ENCODE data around the gene RARRES2.

Gene RARRES2

DNA sequence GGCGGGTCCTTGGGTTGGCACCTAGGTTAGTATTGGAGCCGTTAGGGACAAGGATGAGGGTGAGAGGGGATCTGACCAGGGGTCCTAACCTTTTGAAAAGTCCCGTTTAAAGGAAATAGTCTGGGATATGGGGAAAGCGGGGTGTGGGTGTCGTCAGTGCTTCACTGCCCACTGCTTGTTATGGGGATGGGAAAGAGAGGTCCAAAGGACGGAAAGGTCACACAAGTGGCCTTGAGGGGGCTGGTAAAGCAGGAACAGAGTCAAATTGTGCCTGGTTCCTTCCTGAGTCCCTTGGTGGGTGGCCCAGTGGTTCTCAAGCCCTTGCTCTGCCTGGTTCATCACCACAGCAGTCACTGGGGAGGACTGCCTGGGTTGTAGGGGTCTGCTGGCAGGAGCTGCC, 35.1 kb upstream of the RARRES2 start:
- DNase-seq = no peak

- peak; percentile 26 for DNase-seq
Observed at GRCh38 chr7:150375662-150376521, 34.5 kb upstream of the RARRES2 start.

DNA sequence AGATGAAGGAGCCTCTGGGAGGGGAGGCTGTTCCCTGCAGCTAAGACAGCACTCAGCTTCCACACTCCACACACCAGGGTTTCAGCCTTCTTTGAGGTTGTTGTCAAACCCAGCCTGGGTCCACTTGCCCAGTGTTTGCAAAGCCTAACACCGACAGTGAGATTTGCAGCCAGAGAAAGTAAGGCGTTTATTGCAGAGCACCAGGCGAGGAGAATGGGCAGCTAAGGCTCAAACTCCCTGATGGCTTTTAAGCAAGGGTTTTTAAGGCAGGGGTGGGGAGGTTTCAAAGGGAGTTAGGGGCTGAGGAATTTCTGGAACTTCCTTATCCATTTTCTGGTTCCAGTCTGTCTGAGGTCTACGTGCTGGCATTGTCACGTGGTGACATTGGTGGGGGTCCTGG, 33.0 kb upstream of the RARRES2 start:
- DNase-seq = no peak

GRCh38 chr7:150374026-150374425, 32.6 kb upstream of the RARRES2 start:
- no peak for DNase-seq

DNA sequence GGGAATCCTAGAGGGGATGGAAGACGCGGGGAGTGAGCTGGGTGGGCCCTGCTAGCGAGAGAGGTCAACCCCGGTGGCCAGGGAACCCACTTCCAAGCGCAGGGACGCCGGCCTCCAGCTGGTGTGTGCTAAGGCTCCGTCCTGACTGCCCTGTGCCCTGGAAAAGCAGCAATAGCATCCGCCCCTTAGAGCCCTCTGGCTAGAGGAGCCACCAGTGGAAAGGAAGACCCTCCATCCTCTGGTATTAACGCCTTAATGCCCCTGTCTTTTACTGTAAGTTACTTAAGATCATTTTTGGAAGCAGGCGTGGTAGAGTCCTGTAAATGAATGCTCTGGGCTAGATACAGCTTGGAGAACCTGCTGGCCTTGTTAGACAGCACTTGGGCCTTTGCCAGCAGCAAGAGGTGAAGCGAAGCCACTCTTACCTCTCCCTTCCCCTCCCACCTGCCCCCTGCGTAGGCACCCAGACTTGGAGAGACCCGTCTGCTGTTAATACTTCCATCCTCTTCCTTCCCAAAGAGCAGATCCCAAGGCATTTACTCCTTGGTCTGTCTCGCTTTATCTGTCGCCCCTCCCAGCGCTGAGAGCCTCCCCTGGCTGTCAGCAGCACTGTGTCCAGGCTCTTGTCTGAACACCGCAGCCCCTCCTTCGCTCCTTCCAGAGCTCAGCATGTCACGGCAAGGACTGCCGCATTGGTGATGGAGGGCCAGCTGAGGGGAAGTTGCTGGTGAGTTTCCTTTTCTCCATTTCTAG, 31.8 kb upstream of the RARRES2 start:
- peak; percentile 23 for DNase-seq

DNA sequence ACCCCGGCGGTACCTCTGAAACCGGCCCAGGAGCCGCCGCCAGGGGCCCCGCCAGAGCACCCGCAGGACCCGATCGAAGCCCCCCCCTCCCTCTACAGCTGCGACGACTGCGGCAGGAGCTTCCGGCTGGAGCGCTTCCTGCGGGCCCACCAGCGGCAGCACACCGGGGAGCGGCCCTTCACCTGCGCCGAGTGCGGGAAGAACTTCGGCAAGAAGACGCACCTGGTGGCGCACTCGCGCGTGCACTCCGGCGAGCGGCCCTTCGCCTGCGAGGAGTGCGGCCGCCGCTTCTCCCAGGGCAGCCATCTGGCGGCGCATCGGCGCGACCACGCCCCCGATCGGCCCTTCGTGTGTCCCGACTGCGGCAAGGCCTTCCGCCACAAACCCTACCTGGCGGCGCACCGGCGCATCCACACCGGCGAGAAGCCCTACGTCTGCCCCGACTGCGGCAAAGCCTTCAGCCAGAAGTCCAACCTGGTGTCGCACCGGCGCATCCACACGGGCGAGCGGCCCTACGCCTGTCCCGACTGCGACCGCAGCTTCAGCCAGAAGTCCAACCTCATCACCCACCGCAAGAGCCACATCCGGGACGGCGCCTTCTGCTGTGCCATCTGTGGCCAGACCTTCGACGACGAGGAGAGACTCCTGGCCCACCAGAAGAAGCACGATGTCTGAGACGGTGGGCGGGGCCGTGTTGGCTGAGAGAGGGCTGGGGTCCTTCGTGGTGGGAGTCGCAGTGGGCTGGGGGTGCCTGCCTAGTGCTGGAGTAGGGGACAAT, 31.0 kb upstream of the RARRES2 start:
- no peak for DNase-seq

- DNase-seq = no peak
Observed at GRCh38 chr7:150371996-150372270, 30.5 kb upstream of the RARRES2 start.

DNA sequence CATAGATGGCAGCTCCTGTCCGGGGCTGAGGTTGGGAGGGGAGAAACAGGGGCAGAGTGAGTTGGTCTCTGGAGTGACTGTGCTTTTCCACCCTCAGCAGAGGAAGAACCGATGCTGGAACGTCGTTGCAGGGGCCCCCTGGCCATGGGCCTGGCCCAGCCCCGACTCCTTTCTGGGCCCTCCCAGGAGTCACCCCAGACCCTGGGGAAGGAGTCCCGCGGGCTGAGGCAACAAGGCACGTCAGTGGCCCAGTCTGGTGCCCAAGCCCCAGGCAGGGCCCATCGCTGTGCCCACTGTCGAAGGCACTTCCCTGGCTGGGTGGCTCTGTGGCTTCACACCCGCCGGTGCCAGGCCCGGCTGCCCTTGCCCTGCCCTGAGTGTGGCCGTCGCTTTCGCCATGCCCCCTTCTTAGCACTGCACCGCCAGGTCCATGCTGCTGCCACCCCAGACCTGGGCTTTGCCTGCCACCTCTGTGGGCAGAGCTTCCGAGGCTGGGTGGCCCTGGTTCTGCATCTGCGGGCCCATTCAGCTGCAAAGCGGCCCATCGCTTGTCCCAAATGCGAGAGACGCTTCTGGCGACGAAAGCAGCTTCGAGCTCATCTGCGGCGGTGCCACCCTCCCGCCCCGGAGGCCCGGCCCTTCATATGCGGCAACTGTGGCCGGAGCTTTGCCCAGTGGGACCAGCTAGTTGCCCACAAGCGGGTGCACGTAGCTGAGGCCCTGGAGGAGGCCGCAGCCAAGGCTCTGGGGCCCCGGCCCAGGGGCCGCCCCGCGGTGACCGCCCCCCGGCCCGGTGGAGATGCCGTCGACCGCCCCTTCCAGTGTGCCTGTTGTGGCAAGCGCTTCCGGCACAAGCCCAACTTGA, 29.9 kb upstream of the RARRES2 start:
- DNase-seq = no peak

DNA sequence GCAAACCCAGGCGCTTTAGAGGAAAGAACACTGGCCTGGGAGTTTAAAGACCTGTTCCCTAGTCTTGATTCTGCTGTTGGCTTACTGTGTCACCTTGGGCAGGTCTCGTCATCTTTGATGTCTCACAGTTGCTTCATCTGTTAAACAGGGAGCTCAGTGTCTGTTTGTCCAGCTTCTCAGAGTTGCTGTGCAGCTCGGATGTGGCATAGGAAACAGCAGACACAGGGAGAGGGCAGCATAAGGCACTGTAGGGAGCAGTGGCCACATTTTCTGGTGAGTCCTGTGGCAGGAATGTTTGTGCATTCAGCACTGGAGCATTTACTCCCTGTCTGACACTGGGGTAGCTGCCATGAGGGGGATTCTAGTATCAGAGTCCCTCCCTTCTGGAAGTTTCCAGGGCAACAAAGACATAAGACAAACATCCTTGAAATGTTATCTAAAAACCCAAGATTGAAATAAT, 29.2 kb upstream of the RARRES2 start:
- no peak for DNase-seq

- DNase-seq = no peak
Observed at GRCh38 chr7:150369748-150370501, 28.5 kb upstream of the RARRES2 start.

DNA sequence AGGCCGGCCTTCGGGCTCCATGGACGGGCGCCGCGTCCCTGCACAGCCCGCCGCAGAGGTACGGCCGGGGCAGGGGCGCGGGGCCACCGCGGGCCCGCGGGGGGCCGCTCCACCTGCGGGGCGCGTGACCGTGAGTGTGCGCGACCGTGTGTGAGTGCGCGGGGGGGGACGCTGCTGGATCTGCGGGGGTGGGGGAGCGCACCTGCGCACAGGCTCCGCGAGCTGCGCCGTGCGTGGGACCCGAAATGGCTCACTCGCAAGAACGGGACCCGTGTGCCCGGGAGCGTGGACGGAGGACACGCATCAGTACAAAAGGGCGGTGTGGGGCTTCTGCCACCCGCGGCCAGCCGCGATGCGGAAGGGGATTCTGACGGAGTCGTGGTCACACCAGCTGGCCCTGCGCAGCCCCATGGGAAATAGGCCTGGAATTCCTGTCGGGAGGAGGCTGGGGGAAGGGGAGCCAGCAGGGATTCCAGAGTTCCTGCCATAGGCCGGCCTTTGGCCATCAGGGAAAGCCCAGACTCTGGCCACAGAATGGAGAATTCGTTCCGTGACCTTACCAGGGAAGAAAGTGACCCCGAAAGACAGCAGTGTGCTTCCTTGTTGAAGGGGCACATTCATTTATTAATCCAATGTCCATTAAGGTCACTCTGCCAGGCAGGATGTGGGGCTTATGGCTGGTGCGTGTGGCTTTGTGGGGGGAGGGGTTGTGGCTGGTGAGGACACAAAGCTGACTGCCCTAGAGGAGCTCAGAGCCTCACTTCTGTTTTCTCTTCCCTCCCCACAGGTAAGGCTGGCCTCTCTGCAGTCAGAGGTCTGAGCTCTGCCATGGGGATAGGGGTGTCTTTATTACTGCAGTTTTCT, 27.7 kb upstream of the RARRES2 start:
- DNase-seq = peak; percentile 85

- DNase-seq = peak; percentile 98
Observed at GRCh38 chr7:150368096-150368883, 26.9 kb upstream of the RARRES2 start, which contains the start of gene REPIN1. REPIN1 (plus strand) TSS chr7:150368822; CDS start chr7:150369712, 890 bp downstream.

DNA sequence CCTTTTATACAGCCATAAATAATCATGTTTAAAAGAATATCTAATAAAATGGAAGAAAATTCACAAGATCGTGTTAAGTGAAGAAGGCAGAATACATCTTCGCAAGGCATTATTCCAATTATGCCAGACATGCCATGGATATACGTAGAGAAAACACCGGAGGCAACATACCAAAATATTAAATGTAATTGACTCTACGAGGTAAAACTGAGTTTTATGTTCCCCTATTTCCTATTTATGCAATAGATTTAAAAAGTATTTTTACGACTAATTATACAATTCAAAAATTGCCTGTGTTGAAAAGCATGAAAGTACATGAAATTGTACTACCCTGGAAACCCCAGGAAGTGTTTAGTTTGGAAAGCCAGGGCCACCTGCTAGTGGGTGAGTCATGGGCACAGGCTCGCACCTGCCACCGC, 26.3 kb upstream of the RARRES2 start:
- DNase-seq = no peak

GRCh38 chr7:150365673-150366398, 24.4 kb upstream of the RARRES2 start:
- DNase-seq = no peak

DNA sequence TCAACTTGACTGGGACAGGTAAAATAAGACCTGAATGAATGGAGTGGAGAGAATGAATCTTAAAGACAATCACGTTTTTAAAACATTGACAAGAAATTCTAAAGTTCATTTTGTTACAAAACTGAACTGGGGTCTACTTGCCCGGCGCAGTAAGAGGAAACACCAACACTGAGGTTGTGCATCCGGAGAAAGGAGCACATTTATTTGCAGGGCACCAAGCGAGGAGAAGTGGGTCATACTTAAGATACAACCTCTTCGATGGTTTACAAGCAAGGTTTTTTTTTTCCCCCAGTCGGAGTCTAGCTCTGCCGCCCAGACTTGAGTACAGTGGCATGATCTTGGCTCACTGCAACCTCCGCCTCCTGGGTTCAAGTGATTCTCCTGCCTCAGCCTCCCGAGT, 23.8 kb upstream of the RARRES2 start:
- DNase-seq = no peak

DNA sequence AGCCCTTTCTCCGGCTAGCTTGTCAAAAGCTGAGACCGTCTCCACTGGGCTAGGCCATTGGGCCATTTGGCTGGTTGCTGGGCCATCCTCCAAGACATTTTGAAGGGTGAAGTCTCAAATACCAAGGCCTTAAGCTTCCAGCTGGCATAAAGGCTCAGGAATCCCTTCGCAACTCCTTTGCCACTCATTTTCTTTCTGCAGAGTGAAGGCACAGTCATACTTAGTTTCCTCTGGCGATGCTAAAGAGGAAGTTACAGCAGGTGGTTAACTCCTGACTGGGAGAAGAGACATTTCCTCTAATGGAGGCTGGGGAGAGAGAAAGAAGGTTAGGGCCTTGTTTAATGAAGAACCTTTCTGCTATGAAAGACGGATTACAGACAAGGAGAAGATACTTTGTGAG, 22.4 kb upstream of the RARRES2 start:
- peak; percentile 50 for DNase-seq

DNA sequence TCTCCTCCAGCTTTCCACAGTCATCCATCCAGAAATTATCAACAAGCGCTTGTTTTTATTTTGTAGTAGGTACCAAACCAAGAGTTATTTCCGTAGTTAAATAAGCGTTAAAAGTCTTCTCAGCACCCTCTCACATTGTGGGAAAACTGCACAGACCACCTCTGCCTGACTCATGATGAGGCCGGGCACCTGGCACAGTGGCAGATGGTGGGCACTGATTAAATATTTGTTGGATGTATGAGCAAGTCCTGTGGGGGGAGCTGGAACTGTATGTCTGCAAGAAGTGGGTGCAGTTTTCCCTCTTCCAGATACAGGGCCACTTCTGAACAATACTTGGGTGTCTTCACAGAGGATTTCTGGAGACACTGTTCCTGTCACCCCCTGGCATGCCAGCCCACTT, 21.9 kb upstream of the RARRES2 start:
- DNase-seq = peak; percentile 72

GRCh38 chr7:150361807-150362621, 20.6 kb upstream of the RARRES2 start:
- no peak for DNase-seq

Measured in NCI-H69 (cell line).